Measurements from ENCODE around the gene DIRAS1.
"Not testable (repeated sequence)": the region's sequence is repeated elsewhere in the genome, so short reads cannot be mapped to it uniquely, and the experiment has no call there.

The DIRAS1 gene

GRCh38 chr19:2716722-2717637 is 4.2 kb downstream of the DIRAS1 start:
- H3K4me3 ChIP-seq (ENCODE audit: extremely low read depth, insufficient read depth, low read length, poor library complexity, severe bottlenecking), result no peak overlapping the region
- H3K36me3 ChIP-seq (ENCODE audit: control insufficient read depth, insufficient read depth, low read length), result no peaks in the 10 kb centered on the region
- H3K27ac ChIP-seq (ENCODE audit: low read depth, low read length, severe bottlenecking), result no peak overlapping the region
- H3K4me1 ChIP-seq (ENCODE audit: control insufficient read depth, insufficient read depth, low read length, poor library complexity, severe bottlenecking), result no peaks in the 10 kb centered on the region
- 94 to 97% methylated on average over 35 to 43 of the region's 51 CpGs for WGBS, 2 experiments (ENCODE audit: insufficient coverage in 2 of 2)
- H3K9me3 ChIP-seq (ENCODE audit: control insufficient read depth, low read length), result peaks cover 9% of the 10 kb centered on the region

DNA sequence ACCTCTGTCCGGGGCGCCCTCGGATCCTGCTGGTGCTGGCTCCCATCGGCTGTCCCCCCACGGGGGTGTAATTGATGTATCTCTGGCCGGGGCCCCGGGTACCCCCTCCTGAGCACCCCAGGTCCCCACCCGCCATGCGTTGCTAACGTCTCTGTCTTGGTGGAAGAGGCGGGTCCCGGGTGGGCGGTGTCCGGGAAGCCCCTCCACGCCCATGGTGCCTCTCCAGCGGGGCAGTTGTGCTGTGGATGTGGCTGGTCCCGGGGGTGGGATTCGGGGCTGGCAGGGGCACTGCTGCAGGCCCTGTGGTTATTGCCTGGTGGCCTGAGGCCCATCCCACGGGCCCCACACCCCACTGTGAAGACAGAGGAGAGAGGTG is 4.9 kb downstream of the DIRAS1 start:
- Histone ChIP-seq H3K27ac (ENCODE audit: low read depth, low read length, severe bottlenecking) (no peak overlapping the region), H3K4me3 (ENCODE audit: extremely low read depth, insufficient read depth, low read length, poor library complexity, severe bottlenecking) (no peak overlapping the region)
- 94 to 96% methylated on average over 11 to 19 of the region's 19 CpGs for WGBS, 2 experiments (ENCODE audit: insufficient coverage in 2 of 2)

GRCh38 chr19:2715470-2716274 is 5.5 kb downstream of the DIRAS1 start:
- whole genome bisulfite sequencing, 2 experiments (ENCODE audit: insufficient coverage in 2 of 2), result 94 to 95% methylated on average over 8 to 10 of the region's 12 CpGs
- Histone ChIP-seq H3K36me3 (ENCODE audit: control insufficient read depth, insufficient read depth, low read length) (no peaks in the 10 kb centered on the region), H3K4me1 (ENCODE audit: control insufficient read depth, insufficient read depth, low read length, poor library complexity, severe bottlenecking) (no peaks in the 10 kb centered on the region), H3K4me3 (ENCODE audit: extremely low read depth, insufficient read depth, low read length, poor library complexity, severe bottlenecking) (no peak overlapping the region), H3K27ac (ENCODE audit: low read depth, low read length, severe bottlenecking) (no peak overlapping the region), H3K9me3 (ENCODE audit: control insufficient read depth, low read length) (peaks cover 9% of the 10 kb centered on the region)

More for the DNA sequence above, 4.9 kb downstream of the DIRAS1 start:
- Histone ChIP-seq H3K36me3 (ENCODE audit: control insufficient read depth, insufficient read depth, low read length) (no peaks in the 10 kb centered on the region), H3K9me3 (ENCODE audit: control insufficient read depth, low read length) (peaks cover 9% of the 10 kb centered on the region), H3K4me1 (ENCODE audit: control insufficient read depth, insufficient read depth, low read length, poor library complexity, severe bottlenecking) (no peaks in the 10 kb centered on the region)

DNA sequence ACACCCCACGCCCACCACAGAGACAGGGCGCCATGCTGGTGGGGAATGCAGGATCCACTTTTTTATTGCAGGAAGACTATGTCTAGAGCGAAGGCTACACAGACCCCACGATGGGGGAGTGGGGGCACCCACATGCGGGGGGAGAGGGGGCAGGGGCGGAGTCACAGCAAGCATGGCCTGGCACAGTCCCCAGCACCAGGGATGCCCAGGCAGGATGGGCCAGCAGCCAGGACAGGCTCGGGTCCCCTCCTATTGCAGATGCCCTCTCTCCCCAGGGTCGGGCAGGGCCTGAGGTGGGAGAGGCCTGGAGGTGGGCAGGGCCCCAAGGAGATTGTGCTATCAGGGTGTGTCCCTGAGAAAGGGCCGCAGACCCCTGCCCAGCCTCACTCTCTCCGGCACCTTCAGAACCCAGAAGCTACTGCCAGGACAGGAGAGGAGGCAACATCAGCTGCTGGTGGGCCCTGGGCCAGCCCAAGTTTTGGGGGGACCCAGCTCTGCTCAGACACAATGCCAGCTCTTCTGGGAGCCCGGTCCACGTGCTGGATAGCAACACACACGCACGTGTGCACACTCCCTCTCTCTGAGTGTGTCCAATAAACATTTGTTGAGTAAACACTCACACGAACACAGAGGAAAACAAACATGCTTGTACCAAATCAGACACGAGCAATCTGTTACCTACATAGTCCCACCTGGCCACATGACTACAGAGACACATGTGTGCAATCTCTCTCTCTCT is 6.5 kb downstream of the DIRAS1 start:
- Histone ChIP-seq H3K36me3 (ENCODE audit: control insufficient read depth, insufficient read depth, low read length) (no peaks in the 10 kb centered on the region), H3K4me1 (ENCODE audit: control insufficient read depth, insufficient read depth, low read length, poor library complexity, severe bottlenecking) (no peaks in the 10 kb centered on the region), H3K27ac (ENCODE audit: low read depth, low read length, severe bottlenecking) (no peak overlapping the region), H3K4me3 (ENCODE audit: extremely low read depth, insufficient read depth, low read length, poor library complexity, severe bottlenecking) (no peak overlapping the region), H3K9me3 (ENCODE audit: control insufficient read depth, low read length) (peaks cover 9% of the 10 kb centered on the region)
- 88 to 97% methylated on average over 12 to 13 of the region's 16 CpGs for WGBS, 2 experiments (ENCODE audit: insufficient coverage in 2 of 2)

DNA sequence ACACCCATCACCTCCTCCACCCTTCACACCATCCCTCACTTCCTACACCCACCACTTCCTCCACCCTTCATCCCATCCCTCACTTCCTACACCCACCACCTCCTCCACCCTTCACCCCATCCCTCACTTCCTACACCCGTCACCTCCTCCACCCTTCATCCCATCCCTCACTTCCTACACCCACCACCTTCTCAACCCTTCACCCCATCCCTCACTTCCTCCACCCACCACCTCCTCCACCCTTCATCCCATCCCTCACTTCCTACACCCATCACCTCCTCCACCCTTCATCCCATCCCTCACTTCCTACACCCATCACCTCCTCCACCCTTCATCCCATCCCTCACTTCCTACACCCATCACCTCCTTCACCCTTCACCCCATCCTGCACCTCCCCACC is 7.1 kb downstream of the DIRAS1 start:
- not testable (repeated sequence) for H3K27ac ChIP-seq (ENCODE audit: low read depth, low read length, severe bottlenecking); H3K4me3 ChIP-seq (ENCODE audit: extremely low read depth, insufficient read depth, low read length, poor library complexity, severe bottlenecking); H3K9me3 ChIP-seq (ENCODE audit: control insufficient read depth, low read length); H3K4me1 ChIP-seq (ENCODE audit: control insufficient read depth, insufficient read depth, low read length, poor library complexity, severe bottlenecking); H3K36me3 ChIP-seq (ENCODE audit: control insufficient read depth, insufficient read depth, low read length)
- 100% methylated on average over 1 of the region's 1 CpG for WGBS, 2 experiments (ENCODE audit: insufficient coverage in 2 of 2)

DNA sequence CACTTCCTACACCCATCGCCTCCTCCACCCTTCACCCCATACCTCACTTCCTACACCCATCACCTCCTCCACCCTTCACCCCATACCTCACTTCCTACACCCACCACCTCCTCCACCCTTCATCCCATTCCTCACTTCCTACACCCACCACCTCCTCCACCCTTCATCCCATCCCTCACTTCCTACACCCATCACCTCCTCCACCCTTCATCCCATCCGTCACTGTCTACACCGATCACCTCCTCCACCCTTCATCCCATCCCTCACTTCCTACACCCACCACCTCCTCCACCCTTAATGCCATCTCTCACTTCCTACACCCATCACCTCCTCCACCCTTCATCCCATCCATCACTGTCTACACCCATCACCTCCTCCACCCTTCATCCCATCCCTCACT is 8.0 kb downstream of the DIRAS1 start:
- not testable (repeated sequence) for H3K9me3 ChIP-seq (ENCODE audit: control insufficient read depth, low read length); H3K27ac ChIP-seq (ENCODE audit: low read depth, low read length, severe bottlenecking); H3K4me3 ChIP-seq (ENCODE audit: extremely low read depth, insufficient read depth, low read length, poor library complexity, severe bottlenecking); H3K36me3 ChIP-seq (ENCODE audit: control insufficient read depth, insufficient read depth, low read length); H3K4me1 ChIP-seq (ENCODE audit: control insufficient read depth, insufficient read depth, low read length, poor library complexity, severe bottlenecking)
- 69 to 76% methylated on average over 2 to 3 of the region's 3 CpGs for WGBS, 2 experiments (ENCODE audit: insufficient coverage in 2 of 2)

- Histone ChIP-seq H3K27ac (ENCODE audit: low read depth, low read length, severe bottlenecking) (no peak overlapping the region), H3K36me3 (ENCODE audit: control insufficient read depth, insufficient read depth, low read length) (no peaks in the 10 kb centered on the region), H3K4me3 (ENCODE audit: extremely low read depth, insufficient read depth, low read length, poor library complexity, severe bottlenecking) (no peak overlapping the region), H3K4me1 (ENCODE audit: control insufficient read depth, insufficient read depth, low read length, poor library complexity, severe bottlenecking) (no peaks in the 10 kb centered on the region), H3K9me3 (ENCODE audit: control insufficient read depth, low read length) (peaks cover 9% of the 10 kb centered on the region)
- 40 to 74% methylated on average over 1 to 5 of the region's 5 CpGs for WGBS, 2 experiments (ENCODE audit: insufficient coverage in 2 of 2)
These were observed 9.3 kb downstream of the DIRAS1 start for GRCh38 chr19:2711875-2712205.

DNA sequence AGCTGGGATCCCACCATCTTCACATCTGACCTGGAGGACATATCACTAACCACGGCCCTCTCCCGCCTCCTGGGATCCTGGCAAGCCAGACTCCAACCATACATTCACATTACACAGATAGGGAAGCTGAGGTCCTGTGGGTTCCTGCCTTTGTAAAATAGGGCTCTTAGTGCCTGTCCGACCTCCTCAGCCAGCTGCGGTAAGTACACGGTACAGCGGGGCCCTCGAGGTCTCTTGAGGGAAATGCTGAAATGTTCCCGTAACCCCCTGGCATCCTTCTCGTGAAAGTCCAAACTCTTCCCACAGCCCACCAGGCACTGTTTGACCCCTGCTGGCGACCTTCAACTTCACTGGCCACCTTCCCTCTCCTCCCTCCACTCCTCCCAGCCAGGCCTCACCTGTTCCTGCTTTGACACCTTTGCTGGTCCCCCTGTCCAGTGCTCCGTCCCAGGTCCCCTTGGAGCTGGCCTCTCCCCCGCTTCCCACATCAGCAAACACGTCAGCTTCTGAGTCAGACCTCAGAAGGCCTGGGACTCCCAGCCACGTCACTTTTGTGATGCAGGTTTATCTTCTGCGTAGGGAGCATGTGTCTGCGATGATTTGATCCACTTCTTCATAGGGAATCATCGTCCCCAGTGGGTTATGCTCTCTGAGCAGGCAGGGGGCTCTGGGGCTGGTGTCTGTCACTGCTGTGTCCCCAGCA is 9.8 kb downstream of the DIRAS1 start:
- H3K36me3 ChIP-seq (ENCODE audit: control insufficient read depth, insufficient read depth, low read length), result no peaks in the 10 kb centered on the region
- peaks cover 9% of the 10 kb centered on the region for H3K9me3 ChIP-seq (ENCODE audit: control insufficient read depth, low read length)
- no peak overlapping the region for H3K27ac ChIP-seq (ENCODE audit: low read depth, low read length, severe bottlenecking)
- no peaks in the 10 kb centered on the region for H3K4me1 ChIP-seq (ENCODE audit: control insufficient read depth, insufficient read depth, low read length, poor library complexity, severe bottlenecking)
- no peak overlapping the region for H3K4me3 ChIP-seq (ENCODE audit: extremely low read depth, insufficient read depth, low read length, poor library complexity, severe bottlenecking)
- whole genome bisulfite sequencing, 2 experiments (ENCODE audit: insufficient coverage in 2 of 2), result 78 to 83% methylated on average over 15 to 17 of the region's 17 CpGs

DNA sequence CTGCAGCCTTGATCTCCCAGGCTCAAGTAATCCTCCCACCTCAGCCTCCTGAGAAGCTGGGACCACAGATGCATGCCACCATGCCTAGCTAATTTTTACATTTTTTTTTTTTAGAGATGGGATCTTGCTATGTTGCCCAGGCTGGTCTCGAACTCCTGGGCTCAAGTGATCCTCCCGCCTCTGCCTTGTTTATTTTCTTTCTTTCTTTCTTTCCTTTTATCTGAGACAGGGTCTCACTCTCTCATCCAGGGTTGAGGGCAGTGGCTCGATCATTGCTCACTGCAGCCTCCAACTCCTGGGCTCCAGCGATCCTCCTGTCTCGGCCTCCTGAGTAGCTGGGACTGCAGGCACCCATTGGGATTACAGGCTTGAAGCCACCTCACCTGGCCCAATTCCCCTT is 14.9 kb downstream of the DIRAS1 start:
- H3K27ac ChIP-seq (ENCODE audit: low read depth, low read length, severe bottlenecking), result no peak overlapping the region
- WGBS, 2 experiments (ENCODE audit: insufficient coverage in 2 of 2), result 80 to 87% methylated on average over 3 to 4 of the region's 5 CpGs

DNA sequence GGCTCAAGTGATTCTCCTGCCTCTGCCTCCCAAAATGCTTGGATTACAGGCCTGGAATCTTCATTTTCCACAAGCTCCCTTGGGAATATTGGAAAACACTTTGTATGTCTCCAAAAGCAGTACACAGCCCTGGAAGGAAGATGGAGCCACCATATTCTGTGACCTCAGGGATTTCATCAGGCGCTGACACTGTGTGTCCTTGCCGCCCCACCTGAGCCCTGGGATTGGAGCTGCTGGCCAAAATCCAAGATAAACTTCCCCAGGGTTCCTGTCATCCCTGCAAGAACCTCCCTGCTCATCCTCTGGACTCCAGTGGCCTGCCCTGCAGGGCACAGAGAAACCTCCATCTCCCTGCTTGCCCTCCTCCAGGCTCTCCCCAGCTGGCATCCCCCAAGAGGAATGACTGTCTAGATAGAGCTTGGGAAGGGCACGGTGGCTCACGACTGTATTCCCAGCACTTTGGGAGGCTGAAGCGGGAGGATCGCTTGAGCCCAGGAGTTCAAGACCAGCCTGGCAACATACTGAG is 17.4 kb downstream of the DIRAS1 start:
- no peaks in the 10 kb centered on the region for H3K36me3 ChIP-seq (ENCODE audit: control insufficient read depth, insufficient read depth, low read length)
- WGBS, 2 experiments (ENCODE audit: insufficient coverage in 2 of 2), result 77 to 82% methylated on average over 4 to 5 of the region's 6 CpGs
- H3K4me1 ChIP-seq (ENCODE audit: control insufficient read depth, insufficient read depth, low read length, poor library complexity, severe bottlenecking), result peaks cover 5% of the 10 kb centered on the region
- H3K4me3 ChIP-seq (ENCODE audit: extremely low read depth, insufficient read depth, low read length, poor library complexity, severe bottlenecking), result no peak overlapping the region
- no peak overlapping the region for H3K27ac ChIP-seq (ENCODE audit: low read depth, low read length, severe bottlenecking)
- H3K9me3 ChIP-seq (ENCODE audit: control insufficient read depth, low read length), result no peaks in the 10 kb centered on the region

More for the DNA sequence above, 14.9 kb downstream of the DIRAS1 start:
- H3K36me3 ChIP-seq (ENCODE audit: control insufficient read depth, insufficient read depth, low read length), result no peaks in the 10 kb centered on the region
- no peaks in the 10 kb centered on the region for H3K9me3 ChIP-seq (ENCODE audit: control insufficient read depth, low read length)
- H3K4me3 ChIP-seq (ENCODE audit: extremely low read depth, insufficient read depth, low read length, poor library complexity, severe bottlenecking), result no peak overlapping the region
- peaks cover 5% of the 10 kb centered on the region for H3K4me1 ChIP-seq (ENCODE audit: control insufficient read depth, insufficient read depth, low read length, poor library complexity, severe bottlenecking)
